A673 (cell line): ENCODE measurements around the gene LAMA2. TPM values are rescaled to one million over a fixed set of nuclear protein-coding genes. Genes with fewer than 3 reads are reported as not detected.

Source experiments
- BruUV-seq: library from RNA; stranded (reverse); fragments of 400-500 nt; replicated peaks from 2 replicates; lab custom pipeline; 2021; lab: Mats Ljungman, UMichigan
- CTCF ChIA-PET: fragments of 300-600 bp; sonication (Branson Sonifier 250); formaldehyde crosslinking; loops from one replicate; lab custom pipeline; 2022; ENCODE audit warnings: antibody characterized with exemption; lab: Charles Lee
- POLR2A ChIA-PET: fragments of 300-600 bp; sonication (Branson Sonifier 250); formaldehyde crosslinking; loops from one replicate; lab custom pipeline; 2022; ENCODE audit warnings: antibody characterized with exemption; ENCODE audit not compliant: low non-redundant PET; lab: Charles Lee
- DNase-seq: peaks from one replicate; pipeline ENCODE4 v3.0.0-alpha.2; 2015; ENCODE audit warnings: low spot score
- H3K27ac ChIP-seq: fragments of 200-600 bp; sonication (generic); 2 replicates; pipeline ENCODE4 v1.5.1; 2016; ENCODE audit warnings: mixed run types, low read depth, mild to moderate bottlenecking, mixed read lengths, antibody characterized with exemption, low read length; ENCODE audit not compliant: poor library complexity, severe bottlenecking
- H3K27me3 ChIP-seq: fragments of 200-600 bp; sonication (generic); replicated peaks from 2 replicates; pipeline ENCODE4 v1.6.1; 2017; ENCODE audit warnings: mixed run types, low read depth, mild to moderate bottlenecking, mixed read lengths, antibody characterized with exemption, low read length; ENCODE audit not compliant: insufficient read depth, poor library complexity
- H3K36me3 ChIP-seq: fragments of 200-600 bp; sonication (generic); 2 replicates; pipeline ENCODE4 v1.6.1; 2016; ENCODE audit warnings: mixed run types, mild to moderate bottlenecking, mixed read lengths, antibody characterized with exemption, low read length; ENCODE audit not compliant: insufficient read depth, poor library complexity, severe bottlenecking
- H3K4me1 ChIP-seq: fragments of 200-600 bp; sonication (generic); 2 replicates; pipeline ENCODE4 v1.6.1; 2017; ENCODE audit warnings: mixed run types, mild to moderate bottlenecking, mixed read lengths, antibody characterized with exemption, low read length; ENCODE audit not compliant: insufficient read depth, poor library complexity, severe bottlenecking
- H3K4me3 ChIP-seq: fragments of 200-600 bp; sonication (generic); 2 replicates; pipeline ENCODE4 v1.5.1; 2016; ENCODE audit warnings: low read depth, mixed run types, mild to moderate bottlenecking, mixed read lengths, low read length; ENCODE audit not compliant: poor library complexity, severe bottlenecking
- H3K9me3 ChIP-seq: fragments of 200-600 bp; sonication (generic); 2 replicates; pipeline ENCODE4 v1.6.1; 2016; ENCODE audit warnings: mixed run types, low read depth, mild to moderate bottlenecking, mixed read lengths, antibody characterized with exemption, low read length; ENCODE audit not compliant: poor library complexity, severe bottlenecking
- EZH2 ChIP-seq: fragments of 200-600 bp; sonication (generic); IDR thresholded peaks from 2 replicates; pipeline ENCODE4 v1.6.1; 2017; ENCODE audit warnings: borderline replicate concordance, low read depth, mild to moderate bottlenecking, mixed read lengths, antibody characterized with exemption, low read length; ENCODE audit not compliant: poor library complexity, severe bottlenecking
- intact Hi-C: fragments of 100-400 bp; cut with micrococcal nuclease; formaldehyde crosslinking; loops from one replicate; pipeline ENCODE4 v1.10.0; 2022; ENCODE audit not compliant: unreplicated experiment
- total RNA-seq: library from RNA; stranded (reverse); gene quantifications from 2 replicates; pipeline ENCODE4 v1.2.3, GENCODE V29; 2021
- TF ChIP-seq, protein P1 (sequence below): fragments of 300-800, 200-600 bp; sonication (generic); conservative IDR thresholded peaks from 2 replicates; pipeline ENCODE4 v1.5.1; 2017; ENCODE audit warnings: low read depth, mild to moderate bottlenecking, antibody characterized with exemption, low read length, moderate library complexity, mixed read lengths

Gene LAMA2
- total RNA-seq, 1 experiment from 2014 or later = 2.2 TPM

DNA sequence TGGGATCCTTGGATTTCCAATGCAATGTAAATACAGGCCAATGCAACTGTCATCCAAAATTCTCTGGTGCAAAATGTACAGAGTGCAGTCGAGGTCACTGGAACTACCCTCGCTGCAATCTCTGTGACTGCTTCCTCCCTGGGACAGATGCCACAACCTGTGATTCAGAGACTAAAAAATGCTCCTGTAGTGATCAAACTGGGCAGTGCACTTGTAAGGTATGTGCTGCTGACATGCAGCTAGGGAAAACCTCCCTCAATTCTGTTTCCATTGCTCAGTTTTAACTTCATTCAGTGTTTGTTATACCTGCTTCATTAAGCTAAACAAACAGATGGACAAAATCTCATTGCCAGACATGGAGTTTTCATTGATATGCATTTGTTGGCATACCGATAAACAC lies 429.9 kb downstream of the LAMA2 start:
- ChIA-PET CTCF (no interaction called here), POLR2A (no interaction called here)
- H3K27me3 ChIP-seq = no peaks in the 10 kb centered on the region
- BruUV-seq = no TSS peak
- no peak overlapping the region for H3K27ac ChIP-seq
- no peak for DNase-seq
- intact Hi-C loops = no loop called here
- no peak overlapping the region for H3K4me3 ChIP-seq
- no peak for TF ChIP-seq EZH2
- TF ChIP-seq, protein P1, sequence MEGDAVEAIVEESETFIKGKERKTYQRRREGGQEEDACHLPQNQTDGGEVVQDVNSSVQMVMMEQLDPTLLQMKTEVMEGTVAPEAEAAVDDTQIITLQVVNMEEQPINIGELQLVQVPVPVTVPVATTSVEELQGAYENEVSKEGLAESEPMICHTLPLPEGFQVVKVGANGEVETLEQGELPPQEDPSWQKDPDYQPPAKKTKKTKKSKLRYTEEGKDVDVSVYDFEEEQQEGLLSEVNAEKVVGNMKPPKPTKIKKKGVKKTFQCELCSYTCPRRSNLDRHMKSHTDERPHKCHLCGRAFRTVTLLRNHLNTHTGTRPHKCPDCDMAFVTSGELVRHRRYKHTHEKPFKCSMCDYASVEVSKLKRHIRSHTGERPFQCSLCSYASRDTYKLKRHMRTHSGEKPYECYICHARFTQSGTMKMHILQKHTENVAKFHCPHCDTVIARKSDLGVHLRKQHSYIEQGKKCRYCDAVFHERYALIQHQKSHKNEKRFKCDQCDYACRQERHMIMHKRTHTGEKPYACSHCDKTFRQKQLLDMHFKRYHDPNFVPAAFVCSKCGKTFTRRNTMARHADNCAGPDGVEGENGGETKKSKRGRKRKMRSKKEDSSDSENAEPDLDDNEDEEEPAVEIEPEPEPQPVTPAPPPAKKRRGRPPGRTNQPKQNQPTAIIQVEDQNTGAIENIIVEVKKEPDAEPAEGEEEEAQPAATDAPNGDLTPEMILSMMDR = no peak
- no peaks in the 10 kb centered on the region for H3K9me3 ChIP-seq
- H3K36me3 ChIP-seq = no peaks in the 10 kb centered on the region
- peaks cover 5% of the 10 kb centered on the region for H3K4me1 ChIP-seq

DNA sequence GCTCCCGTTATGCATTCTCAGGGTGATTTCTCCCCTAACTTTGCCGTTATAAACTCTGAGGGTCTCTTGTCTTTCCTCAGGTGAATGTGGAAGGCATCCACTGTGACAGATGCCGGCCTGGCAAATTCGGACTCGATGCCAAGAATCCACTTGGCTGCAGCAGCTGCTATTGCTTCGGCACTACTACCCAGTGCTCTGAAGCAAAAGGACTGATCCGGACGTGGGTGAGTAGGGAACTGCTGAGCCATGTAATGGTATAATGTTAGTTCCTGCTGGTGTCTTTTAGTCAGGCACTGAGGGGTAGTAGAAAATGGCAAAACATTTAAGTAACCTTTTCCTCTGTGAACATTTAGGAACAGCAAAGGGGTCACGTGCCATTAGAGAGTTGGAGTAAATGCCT lies 431.6 kb downstream of the LAMA2 start:
- CTCF ChIA-PET = no interaction called here
- BruUV-seq = no TSS peak
- intact Hi-C loops = no loop called here

DNA sequence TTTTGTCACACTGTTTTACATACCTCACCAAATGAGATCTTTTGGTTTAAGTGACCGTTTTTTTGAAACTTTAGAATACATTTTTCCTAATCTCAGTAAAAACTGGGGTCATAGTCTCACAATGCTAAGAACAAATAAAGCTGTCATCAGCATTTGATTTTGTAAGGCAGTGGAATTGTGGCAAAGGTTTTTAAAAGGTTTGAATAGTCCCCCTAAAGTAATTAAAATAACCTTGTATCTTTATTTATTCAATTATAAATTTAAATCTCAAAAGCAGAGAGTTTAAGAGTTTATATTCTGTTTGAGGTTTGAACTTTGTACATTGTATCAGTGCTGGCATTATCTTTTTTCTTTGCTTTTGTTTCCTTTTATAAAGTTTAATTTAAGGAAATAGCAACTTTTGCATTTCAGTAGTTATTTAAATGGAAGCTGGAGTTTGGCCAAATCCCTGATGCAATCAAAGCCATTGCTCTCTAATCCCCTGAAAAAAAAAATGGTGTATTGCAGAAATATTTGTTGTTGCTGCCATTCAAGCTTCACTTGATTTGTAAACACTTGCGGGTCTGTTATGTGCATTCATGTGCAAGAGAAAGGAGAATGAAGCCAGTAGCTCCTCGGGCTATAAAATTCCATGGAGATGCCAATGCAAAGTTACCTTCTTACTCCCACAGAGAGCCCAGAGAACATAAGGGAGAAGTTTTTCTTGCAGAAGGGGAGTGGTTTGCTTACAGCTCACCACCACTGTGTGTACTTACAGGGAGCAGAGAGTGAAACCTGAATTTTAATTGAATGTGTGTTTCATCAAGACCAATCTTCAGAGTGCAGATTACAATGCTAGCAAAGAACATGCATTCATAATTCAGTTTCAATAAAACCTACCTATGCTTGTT lies 435.2 kb downstream of the LAMA2 start:
- Histone ChIP-seq H3K9me3 (no peaks in the 10 kb centered on the region), H3K4me3 (peak overlapping the region; percentile 20), H3K27ac (peak overlapping the region; percentile 58), H3K36me3 (no peaks in the 10 kb centered on the region), H3K4me1 (peaks cover 15% of the 10 kb centered on the region), H3K27me3 (no peaks in the 10 kb centered on the region)
- peak; percentile 75 for DNase-seq
- CTCF ChIA-PET = no interaction called here
- intact Hi-C loops = no loop called here
- no TSS peak for BruUV-seq
- POLR2A ChIA-PET = interaction anchor here (0.8 kb wide), 1 partner anchor 40 kb away, joined by 3 read pairs; no protein-coding TSS in a partner anchor
- no peak for TF ChIP-seq EZH2
- TF ChIP-seq, protein P1 = no peak

More for the DNA sequence above, 431.6 kb downstream of the LAMA2 start:
- Histone ChIP-seq H3K4me3 (no peak overlapping the region), H3K27me3 (no peaks in the 10 kb centered on the region), H3K36me3 (no peaks in the 10 kb centered on the region), H3K9me3 (no peaks in the 10 kb centered on the region), H3K4me1 (peaks cover 15% of the 10 kb centered on the region), H3K27ac (no peak overlapping the region)
- TF ChIP-seq, protein P1 = no peak
- TF ChIP-seq EZH2 = no peak
- POLR2A ChIA-PET = no interaction called here
- DNase-seq = no peak
